H1 (cell line): ENCODE data around the gene NDP. TPM values are rescaled to one million over a fixed set of nuclear protein-coding genes. Genes with fewer than 3 reads are reported as not detected.
A peak's percentile ranks its signal among the peaks of the same experiment; 100 is the strongest.

Source experiments
- CTCF ChIA-PET: fragments of 300-600 bp; sonication (Branson Sonifier 250); formaldehyde crosslinking; loops from one replicate; lab custom pipeline; 2021; ENCODE audit not compliant: partially characterized antibody; lab: Charles Lee
- POLR2A ChIA-PET: fragments of 300-600 bp; sonication (Branson Sonifier 250); formaldehyde crosslinking; loops from one replicate; lab custom pipeline; 2021; ENCODE audit warnings: inconsistent platforms; ENCODE audit not compliant: partially characterized antibody; lab: Charles Lee
- DNase-seq, 2 experiments: peaks; one replicate each; pipeline versions ENCODE4 v3.0.0 to v3.0.0-alpha.2; 2010 to 2022; ENCODE audit warnings: low spot score in 2 of 2, low read depth in 1 of 2, mixed read lengths in 1 of 2
- FAIRE-seq: peaks from 2 replicates; lab custom pipeline; 2011; peaks lifted over from hg19 to GRCh38; lab: Jason Lieb, UNC
- H2AFZ ChIP-seq: 2 replicates; pipeline ENCODE4 v1.8.1; 2012; ENCODE audit warnings: low read length, inconsistent platforms
- H2AK5ac ChIP-seq: 2 replicates; pipeline ENCODE4 v1.6.1; 2013; ENCODE audit warnings: low read depth, low read length
- H2BK120ac ChIP-seq: replicated peaks from 2 replicates; pipeline ENCODE3; 2013; ENCODE audit warnings: low read depth, low read length, inconsistent platforms
- H2BK12ac ChIP-seq: 2 replicates; pipeline ENCODE4 v1.6.1; 2013; ENCODE audit warnings: low read depth, low read length
- H2BK15ac ChIP-seq: 2 replicates; pipeline ENCODE4 v1.6.1; 2013; ENCODE audit warnings: low read length
- H2BK20ac ChIP-seq: 2 replicates; pipeline ENCODE4 v1.6.1; 2013; ENCODE audit warnings: low read length
- H2BK5ac ChIP-seq: 2 replicates; pipeline ENCODE4 v1.6.1; 2013; ENCODE audit warnings: low read depth, low read length
- H3K14ac ChIP-seq: 2 replicates; pipeline ENCODE4 v1.6.1; 2013; ENCODE audit warnings: inconsistent platforms; ENCODE audit not compliant: insufficient read length
- H3K18ac ChIP-seq: 2 replicates; pipeline ENCODE4 v1.6.1; 2013; ENCODE audit warnings: low read length; ENCODE audit errors: extremely low read depth
- H3K23ac ChIP-seq: 2 replicates; pipeline ENCODE4 v1.6.1; 2013; ENCODE audit warnings: inconsistent platforms; ENCODE audit not compliant: insufficient read length
- H3K23me2 ChIP-seq: 2 replicates; pipeline ENCODE4 v1.6.1; 2013; ENCODE audit warnings: low read depth, low read length
- H3K27ac ChIP-seq: 2 replicates; pipeline ENCODE4 v1.6.1; 2011; ENCODE audit warnings: low read depth, low read length, inconsistent platforms
- H3K27me3 ChIP-seq, 4 experiments: replicated peaks in 1 of 4; 1 replicate in 1 of 4; 2 replicates in 3 of 4; pipeline versions ENCODE4 v1.6.1 to v1.8.1; 2011 to 2013; ENCODE audit warnings: low read length in 3 of 4, mild to moderate bottlenecking in 3 of 4, inconsistent platforms in 2 of 4, mixed read lengths in 2 of 4, moderate library complexity in 1 of 4; ENCODE audit not compliant: control insufficient read depth in 3 of 4, insufficient read depth in 3 of 4; ENCODE audit errors: extremely low read depth in 1 of 4
- H3K36me3 ChIP-seq, 4 experiments: 2 replicates each; pipeline versions ENCODE4 v1.6.1 to v1.8.1; 2011 to 2013; ENCODE audit warnings: mild to moderate bottlenecking in 4 of 4, low read length in 3 of 4, moderate library complexity in 2 of 4, control low read depth in 1 of 4, inconsistent platforms in 1 of 4; ENCODE audit not compliant: insufficient read depth in 4 of 4, control insufficient read depth in 2 of 4
- H3K4ac ChIP-seq: replicated peaks from 2 replicates; pipeline ENCODE3; 2013; ENCODE audit warnings: low read length, low read depth, mixed read lengths, inconsistent platforms; ENCODE audit not compliant: insufficient read length
- H3K4me1 ChIP-seq, 4 experiments: replicated peaks in 1 of 4; 1 replicate in 1 of 4; 2 replicates in 3 of 4; pipeline versions ENCODE4 v1.6.1 to v1.8.1; 2011 to 2013; ENCODE audit warnings: low read length in 3 of 4, inconsistent platforms in 2 of 4, mixed read lengths in 1 of 4; ENCODE audit not compliant: insufficient read depth in 4 of 4, control insufficient read depth in 3 of 4
- H3K4me2 ChIP-seq, 2 experiments: 2 replicates each; pipeline versions ENCODE4 v1.6.1 to v1.8.1; 2011 to 2013; ENCODE audit warnings: low read depth in 2 of 2, low read length in 2 of 2, control low read depth in 1 of 2, inconsistent platforms in 1 of 2, mild to moderate bottlenecking in 1 of 2; ENCODE audit not compliant: insufficient read depth in 1 of 2
- H3K4me3 ChIP-seq, 4 experiments: fragments of 200-600, 300-600 bp in 1 of 4; sonication (generic), shearing (Covaris generic), sonication (Bioruptor Twin) in 1 of 4; 2 replicates each; pipeline versions ENCODE4 v1.5.1 to v1.8.1; 2011 to 2016; ENCODE audit warnings: low read length in 4 of 4, low read depth in 3 of 4, control low read depth in 2 of 4, inconsistent platforms in 2 of 4, mild to moderate bottlenecking in 2 of 4, mixed read lengths in 1 of 4, moderate library complexity in 1 of 4; ENCODE audit not compliant: insufficient read depth in 2 of 4; ENCODE audit errors: extremely low read depth in 1 of 4
- H3K56ac ChIP-seq: replicated peaks from 2 replicates; pipeline ENCODE3; 2013; ENCODE audit warnings: low read depth, mild to moderate bottlenecking, mixed read lengths, low read length, inconsistent platforms; ENCODE audit not compliant: insufficient read length
- H3K79me1 ChIP-seq: 2 replicates; pipeline ENCODE4 v1.6.1; 2013; ENCODE audit warnings: low read depth, low read length, control low read depth
- H3K79me2 ChIP-seq, 2 experiments: 2 replicates each; pipeline versions ENCODE4 v1.6.1 to v1.8.1; 2012 to 2013; ENCODE audit warnings: low read length in 2 of 2, mild to moderate bottlenecking in 2 of 2, inconsistent platforms in 1 of 2; ENCODE audit not compliant: insufficient read depth in 2 of 2, control insufficient read depth in 1 of 2
- H3K9ac ChIP-seq, 4 experiments: replicated peaks in 1 of 4; 1 replicate in 1 of 4; 2 replicates in 3 of 4; pipeline versions ENCODE4 v1.6.1 to v1.8.1; 2011 to 2013; ENCODE audit warnings: low read depth in 3 of 4, low read length in 3 of 4, control low read depth in 2 of 4, mild to moderate bottlenecking in 2 of 4, moderate library complexity in 2 of 4, inconsistent platforms in 1 of 4; ENCODE audit errors: extremely low read depth in 1 of 4
- H3K9me3 ChIP-seq, 2 experiments: 2 replicates each; pipeline versions ENCODE4 v1.6.1 to v1.8.1; 2012 to 2013; ENCODE audit warnings: mild to moderate bottlenecking in 2 of 2, moderate library complexity in 2 of 2, control low read depth in 1 of 2, inconsistent platforms in 1 of 2, low read depth in 1 of 2, low read length in 1 of 2, mixed read lengths in 1 of 2; ENCODE audit not compliant: insufficient read depth in 2 of 2
- H4K20me1 ChIP-seq, 2 experiments: replicated peaks in 1 of 2; 2 replicates each; pipeline versions ENCODE3 to v1.8.1; 2011 to 2013; ENCODE audit warnings: inconsistent platforms in 2 of 2, low read length in 2 of 2, mild to moderate bottlenecking in 1 of 2; ENCODE audit not compliant: insufficient read depth in 2 of 2, control insufficient read depth in 1 of 2
- H4K5ac ChIP-seq: 2 replicates; pipeline ENCODE4 v1.6.1; 2013; ENCODE audit warnings: low read length, low read depth, mixed read lengths, inconsistent platforms; ENCODE audit not compliant: insufficient read length
- H4K8ac ChIP-seq: 2 replicates; pipeline ENCODE4 v1.8.0; 2013; ENCODE audit warnings: mild to moderate bottlenecking, moderate library complexity, low read length, inconsistent platforms; ENCODE audit not compliant: insufficient read depth; ENCODE audit errors: extremely low read depth
- H4K91ac ChIP-seq: replicated peaks from 2 replicates; pipeline ENCODE3; 2013; ENCODE audit warnings: low read length, mixed read lengths, inconsistent platforms; ENCODE audit not compliant: insufficient read length
- CBX5 ChIP-seq: fragments of 300-800, 300-1000 bp; sonication (generic); IDR thresholded peaks from 2 replicates; pipeline ENCODE4 v1.7.1; 2016; ENCODE audit warnings: antibody characterized with exemption, low read length, low read depth
- CBX8 ChIP-seq: fragments of 300-800, 300-1000 bp; sonication (generic); IDR thresholded peaks from 2 replicates; pipeline ENCODE4 v1.7.1; 2016; ENCODE audit warnings: low read depth, low read length, borderline replicate concordance
- RXRA ChIP-seq: IDR thresholded peaks from 2 replicates; pipeline ENCODE4 v1.6.1; 2011; ENCODE audit warnings: low read depth, mild to moderate bottlenecking, low read length, moderate library complexity; ENCODE audit not compliant: insufficient read depth
- WGBS, 2 experiments: shearing (Covaris generic) in 1 of 2; methylation state at CpG; one replicate each; pipeline versions ENCODE4 v1.1.6 to v1.1.7; 2013 to 2015; ENCODE audit warnings: low lambda C conversion rate in 2 of 2, mixed read lengths in 2 of 2, inconsistent platforms in 1 of 2, low coverage in 1 of 2, missing lambda C conversion rate in 1 of 2; ENCODE audit not compliant: insufficient replicate concordance in 2 of 2, insufficient coverage in 1 of 2, insufficient read length in 1 of 2; ENCODE audit errors: extremely low coverage in 1 of 2, missing lambda C conversion rate in 1 of 2; 5-methylcytosine and 5-hydroxymethylcytosine counted together
- polyA plus RNA-seq, 7 experiments: library from polyadenylated mRNA; depleted of rRNA in 3 of 7; stranded (reverse) in 5 of 7; unstranded in 2 of 7; fragments of >200 nt in 5 of 7; fragments of 200-250 nt in 2 of 7; gene quantifications; 1 replicate in 5 of 7; 2 replicates in 1 of 7; 4 replicates in 1 of 7; pipeline versions ENCODE4 v1.2.1 to v1.2.3, GENCODE V29; 2011 to 2013; ENCODE audit warnings: missing spikeins in 2 of 7, mixed read lengths in 2 of 7
- total RNA-seq: library from RNA; stranded (reverse); fragmentation: NEBNext Ultra II Directional; extraction: Animal tissue kit (Norgen Biotek cat#: 25700); gene quantifications from 2 replicates; pipeline ENCODE4 v1.2.1, GENCODE V29; 2021

Gene NDP
- total and polyA plus RNA-seq, 2 of the 8 experiments (the other 6 are each of a cell fraction or from before 2014, with no cell fraction given): 0.26 to 0.82 TPM

DNA sequence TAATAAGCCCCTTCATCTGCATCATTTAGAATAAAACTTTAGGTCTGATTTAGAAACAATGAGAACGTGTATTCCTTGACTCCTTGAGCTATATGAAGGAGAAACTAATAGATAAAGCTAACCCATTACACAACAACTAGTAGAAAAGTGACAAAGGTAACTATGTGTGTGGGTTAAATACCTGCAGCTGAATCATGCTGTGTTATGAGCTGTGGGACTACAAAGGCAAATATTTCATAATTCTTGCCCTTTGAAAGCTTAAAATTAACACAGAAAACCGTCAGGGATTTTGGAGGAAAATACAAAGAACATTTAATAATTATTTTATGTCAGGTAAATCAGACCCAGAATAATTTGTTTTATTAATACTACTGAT is 898 bp upstream of the NDP start:
- H3K4ac ChIP-seq: no peak overlapping the region
- no peak overlapping the region for H3K18ac ChIP-seq
- H3K27me3 ChIP-seq: peaks cover 0 to 12% (median 1%) of the 10 kb centered on the region in 4 experiments; a peak in 2 of 7 replicates
- H2AFZ ChIP-seq: no peak overlapping the region
- TF ChIP-seq CBX8 (no peak), RXRA (no peak), CBX5 (no peak)
- no peaks in the 10 kb centered on the region for H3K79me1 ChIP-seq
- WGBS, 2 experiments: 42% methylated on average over 2 of the region's 2 CpGs; no CpG with 5 or more reads in 1 of the 2 experiments
- no peak overlapping the region for H3K27ac ChIP-seq
- H4K5ac ChIP-seq: no peak overlapping the region
- H3K9me3 ChIP-seq: no peaks in the 10 kb centered on the region
- H4K91ac ChIP-seq: no peak overlapping the region
- H4K8ac ChIP-seq: no peak overlapping the region
- no peaks in the 10 kb centered on the region for H3K79me2 ChIP-seq
- H2AK5ac ChIP-seq: no peak overlapping the region
- H3K9ac ChIP-seq: no peak overlapping the region
- POLR2A ChIA-PET: no interaction called here
- H2BK20ac ChIP-seq: no peak overlapping the region
- H2BK120ac ChIP-seq: no peak overlapping the region
- no peak for DNase-seq
- H3K4me1 ChIP-seq: peaks cover 0 to 9% (median 1%) of the 10 kb centered on the region in 4 experiments; a peak in 3 of 7 replicates
- no peak overlapping the region for H2BK5ac ChIP-seq
- H3K23ac ChIP-seq: no peak overlapping the region
- H3K36me3 ChIP-seq: no peaks in the 10 kb centered on the region
- no peaks in the 10 kb centered on the region for H4K20me1 ChIP-seq
- CTCF ChIA-PET: interaction anchor here (0.9 to 1.3 kb wide), 2 partner anchors 34 to 270 kb away, joined by 3 read pairs; no protein-coding TSS in a partner anchor
- H2BK12ac ChIP-seq: no peak overlapping the region
- no peak overlapping the region for H3K14ac ChIP-seq
- H3K4me2 ChIP-seq: peak overlapping the region; percentile 65 to 93; a peak in 3 of 4 replicates
- H3K23me2 ChIP-seq: no peaks in the 10 kb centered on the region
- peak overlapping the region in 2 of 4 experiments; percentile 36 to 56; a peak in 3 of 8 replicates for H3K4me3 ChIP-seq
- H3K56ac ChIP-seq: no peak overlapping the region
- FAIRE-seq: no peak
- no peak overlapping the region for H2BK15ac ChIP-seq
